Hepatocyte (in vitro differentiated cells): Measurements from ENCODE around the gene ZNF790.

Experiments used
- CTCF ChIP-seq: fragments of 200-600 bp; sonication (generic); IDR thresholded peaks from 2 replicates; pipeline ENCODE4 v1.5.1; 2016; ENCODE audit warnings: antibody characterized with exemption, mild to moderate bottlenecking; ENCODE audit not compliant: poor library complexity
- EZH2 ChIP-seq: fragments of 200-600 bp; sonication (generic); IDR thresholded peaks from 2 replicates; pipeline ENCODE4 v1.6.1; 2016; ENCODE audit warnings: antibody characterized with exemption, mild to moderate bottlenecking, borderline replicate concordance
- EZH2phosphoT487 ChIP-seq: fragments of 200-600 bp; sonication (generic); IDR thresholded peaks from one replicate; pipeline ENCODE4 v1.6.1; 2018; ENCODE audit warnings: antibody characterized with exemption, mild to moderate bottlenecking, low read depth, moderate library complexity; ENCODE audit not compliant: unreplicated experiment, severe bottlenecking

- TF ChIP-seq CTCF (no peak), EZH2phosphoT487 (no peak), EZH2 (no peak)
Observed at GRCh38 chr19:36805364-36805763, 32.8 kb downstream of the ZNF790 start.
